Astrocyte (in vitro differentiated cells and primary cell): ENCODE measurements around the gene ATRNL1. TPM values are rescaled to one million over a fixed set of nuclear protein-coding genes. Genes with fewer than 3 reads are reported as not detected.

Source experiments
- DNase-seq: peaks from one replicate; pipeline ENCODE4 v3.0.0-alpha.2; 2010; ENCODE audit warnings: low read depth
- FAIRE-seq: peaks from 2 replicates; lab custom pipeline; 2011; peaks lifted over from hg19 to GRCh38; lab: Jason Lieb, UNC
- H2AFZ ChIP-seq: 2 replicates; pipeline ENCODE4 v1.6.0; 2012; ENCODE audit warnings: low read depth, low read length, inconsistent platforms
- H3K27ac ChIP-seq: 2 replicates; pipeline ENCODE4 v1.5.1; 2011; ENCODE audit warnings: low read depth, low read length, inconsistent platforms
- H3K27me3 ChIP-seq: 2 replicates; pipeline ENCODE4 v1.6.0; 2011; ENCODE audit warnings: low read length, inconsistent platforms; ENCODE audit not compliant: insufficient read depth
- H3K36me3 ChIP-seq: 2 replicates; pipeline ENCODE4 v1.5.1; 2011; ENCODE audit warnings: low read length, inconsistent platforms; ENCODE audit not compliant: insufficient read depth
- H3K4me1 ChIP-seq: 2 replicates; pipeline ENCODE4 v1.5.1; 2011; ENCODE audit warnings: low read length, inconsistent platforms; ENCODE audit not compliant: insufficient read depth
- H3K4me2 ChIP-seq: 2 replicates; pipeline ENCODE4 v1.6.0; 2012; ENCODE audit warnings: low read length, inconsistent platforms
- H3K4me3 ChIP-seq: 2 replicates; pipeline ENCODE4 v1.5.1; 2011; ENCODE audit warnings: low read depth, mild to moderate bottlenecking, low read length, inconsistent platforms; ENCODE audit not compliant: insufficient read depth
- H3K79me2 ChIP-seq: 2 replicates; pipeline ENCODE4 v1.6.0; 2012; ENCODE audit warnings: mild to moderate bottlenecking, low read length, inconsistent platforms; ENCODE audit not compliant: insufficient read depth
- H3K9ac ChIP-seq: 2 replicates; pipeline ENCODE4 v1.6.0; 2012; ENCODE audit warnings: mild to moderate bottlenecking, low read length, inconsistent platforms
- H3K9me3 ChIP-seq: 2 replicates; pipeline ENCODE4 v1.5.1; 2012; ENCODE audit warnings: low read depth, mild to moderate bottlenecking, low read length, inconsistent platforms; ENCODE audit not compliant: insufficient read depth
- H4K20me1 ChIP-seq: 2 replicates; pipeline ENCODE4 v1.6.0; 2012; ENCODE audit warnings: low read length, inconsistent platforms; ENCODE audit not compliant: insufficient read depth
- H3K27ac Mint-ChIP-seq: one replicate; pipeline ENCODE4 v1.8.0; 2021; ENCODE audit warnings: mild to moderate bottlenecking, mixed read lengths; ENCODE audit not compliant: unreplicated experiment
- H3K27me3 Mint-ChIP-seq: one replicate; pipeline ENCODE4 v1.8.0; 2021; ENCODE audit warnings: low read depth, mixed read lengths; ENCODE audit not compliant: unreplicated experiment
- H3K36me3 Mint-ChIP-seq: one replicate; pipeline ENCODE4 v1.8.0; 2021; ENCODE audit warnings: low read depth, mixed read lengths; ENCODE audit not compliant: unreplicated experiment
- H3K4me1 Mint-ChIP-seq: one replicate; pipeline ENCODE4 v1.8.0; 2021; ENCODE audit warnings: low read depth, mixed read lengths; ENCODE audit not compliant: unreplicated experiment
- H3K4me3 Mint-ChIP-seq: one replicate; pipeline ENCODE4 v1.8.0; 2021; ENCODE audit warnings: mild to moderate bottlenecking, moderate library complexity, mixed read lengths; ENCODE audit not compliant: unreplicated experiment
- H3K9me3 Mint-ChIP-seq: one replicate; pipeline ENCODE4 v1.8.0; 2021; ENCODE audit warnings: mild to moderate bottlenecking, mixed read lengths; ENCODE audit not compliant: unreplicated experiment
- CTCF ChIP-seq: IDR thresholded peaks from 2 replicates; pipeline ENCODE4 v1.5.1; 2011; ENCODE audit warnings: low read depth, mild to moderate bottlenecking, inconsistent platforms, low read length, moderate library complexity; ENCODE audit not compliant: insufficient read depth
- EZH2 ChIP-seq: IDR thresholded peaks from 2 replicates; pipeline ENCODE4 v1.6.1; 2012; ENCODE audit warnings: mild to moderate bottlenecking, low read length, inconsistent platforms; ENCODE audit not compliant: insufficient read depth
- total RNA-seq: library from RNA; stranded (reverse); gene quantifications from 2 replicates; pipeline ENCODE4 v1.2.1, GENCODE V29; 2021

The ATRNL1 gene
- total RNA-seq, 1 donor from 2014 or later, result 17.5 TPM

GRCh38 chr10:115992236-115992986 is 899.2 kb downstream of the ATRNL1 start:
- no peak overlapping the region for H3K27ac ChIP-seq
- peaks cover 18% of the 10 kb centered on the region for H3K4me1 Mint-ChIP-seq
- no peak overlapping the region for H3K9ac ChIP-seq
- no peak overlapping the region for H3K4me3 Mint-ChIP-seq
- no peaks in the 10 kb centered on the region for H3K79me2 ChIP-seq
- no peaks in the 10 kb centered on the region for H3K36me3 Mint-ChIP-seq
- H3K9me3 ChIP-seq, result no peaks in the 10 kb centered on the region
- H3K27ac Mint-ChIP-seq, result no peak overlapping the region
- TF ChIP-seq EZH2 (no peak), CTCF (no peak)
- no peaks in the 10 kb centered on the region for H3K4me1 ChIP-seq
- no peaks in the 10 kb centered on the region for H4K20me1 ChIP-seq
- H2AFZ ChIP-seq, result no peak overlapping the region
- FAIRE-seq, result no peak
- DNase-seq, result no peak
- no peaks in the 10 kb centered on the region for H3K27me3 ChIP-seq
- peaks cover 7% of the 10 kb centered on the region for H3K27me3 Mint-ChIP-seq
- H3K36me3 ChIP-seq, result no peaks in the 10 kb centered on the region
- H3K4me3 ChIP-seq, result no peak overlapping the region
- H3K4me2 ChIP-seq, result no peak overlapping the region
- peaks cover 5% of the 10 kb centered on the region for H3K9me3 Mint-ChIP-seq

GRCh38 chr10:115996031-115996430 is 902.9 kb downstream of the ATRNL1 start:
- H3K36me3 Mint-ChIP-seq, result peaks cover 1% of the 10 kb centered on the region
- no peak overlapping the region for H3K4me3 ChIP-seq
- peaks cover 5% of the 10 kb centered on the region for H3K9me3 Mint-ChIP-seq
- DNase-seq (no peak), FAIRE-seq (no peak)
- H3K4me1 ChIP-seq, result no peaks in the 10 kb centered on the region
- H3K27me3 Mint-ChIP-seq, result peaks cover 11% of the 10 kb centered on the region
- peaks cover 8% of the 10 kb centered on the region for H3K9me3 ChIP-seq
- H3K4me2 ChIP-seq, result no peak overlapping the region
- H3K4me1 Mint-ChIP-seq, result peaks cover 2% of the 10 kb centered on the region
- H3K4me3 Mint-ChIP-seq, result no peak overlapping the region
- H3K27ac ChIP-seq, result no peak overlapping the region
- H3K79me2 ChIP-seq, result no peaks in the 10 kb centered on the region
- no peak overlapping the region for H3K9ac ChIP-seq
- H3K27me3 ChIP-seq, result no peaks in the 10 kb centered on the region
- TF ChIP-seq CTCF, result no peak
- no peak for TF ChIP-seq EZH2
- H3K36me3 ChIP-seq, result no peaks in the 10 kb centered on the region
- H3K27ac Mint-ChIP-seq, result no peak overlapping the region
- no peak overlapping the region for H2AFZ ChIP-seq
- H4K20me1 ChIP-seq, result no peaks in the 10 kb centered on the region

- DNase-seq (no peak), FAIRE-seq (no peak)
- Mint-ChIP-seq H3K4me1 (peaks cover 2% of the 10 kb centered on the region), H3K27ac (no peak overlapping the region), H3K4me3 (no peak overlapping the region), H3K27me3 (peaks cover 9% of the 10 kb centered on the region), H3K9me3 (peaks cover 4% of the 10 kb centered on the region), H3K36me3 (peaks cover 1% of the 10 kb centered on the region)
- Histone ChIP-seq H3K4me3 (no peak overlapping the region), H3K9ac (no peak overlapping the region), H3K27me3 (no peaks in the 10 kb centered on the region), H3K4me1 (no peaks in the 10 kb centered on the region), H3K79me2 (no peaks in the 10 kb centered on the region), H3K4me2 (no peak overlapping the region), H3K36me3 (no peaks in the 10 kb centered on the region), H4K20me1 (no peaks in the 10 kb centered on the region), H3K27ac (no peak overlapping the region), H3K9me3 (peaks cover 8% of the 10 kb centered on the region), H2AFZ (no peak overlapping the region)
- TF ChIP-seq EZH2 (no peak), CTCF (no peak)
Observed at GRCh38 chr10:115998301-115998700, 905.1 kb downstream of the ATRNL1 start.
